B cell (primary cell): Measurements from ENCODE around the gene DNAH6. TPM values are rescaled to one million over a fixed set of nuclear protein-coding genes. Genes with fewer than 3 reads are reported as not detected.

Experiments
- ATAC-seq: fragments of 200-7000 bp; cut with Tn5 transposase; one replicate; pipeline ENCODE4 v1.10.0; 2021; ENCODE audit warnings: low read depth, mild to moderate bottlenecking, moderate number of reproducible peaks, moderate library complexity
- CTCF ChIA-PET: fragments of 350-600 bp; sonication (Branson Sonifier 250); formaldehyde crosslinking; loops from one replicate; lab custom pipeline; 2021; ENCODE audit warnings: antibody characterized with exemption, inconsistent platforms; lab: Charles Lee
- POLR2A ChIA-PET: fragments of 350-600 bp; sonication (Branson Sonifier 250); formaldehyde crosslinking; loops from one replicate; lab custom pipeline; 2021; ENCODE audit warnings: antibody characterized with exemption; lab: Charles Lee
- DNase-seq: peaks from one replicate; pipeline ENCODE4 v3.0.0; 2013
- H2AFZ ChIP-seq: 2 replicates; pipeline ENCODE4 v1.6.1; 2012; ENCODE audit warnings: mild to moderate bottlenecking, low read depth, low read length; ENCODE audit not compliant: insufficient read depth, poor library complexity, severe bottlenecking
- H3K27ac ChIP-seq, 2 donors: 1 replicate in 1 of 2; 2 replicates in 1 of 2; pipeline ENCODE4 v1.5.1; 2012 to 2013; ENCODE audit warnings: low read length in 2 of 2, mild to moderate bottlenecking in 2 of 2, moderate library complexity in 1 of 2
- H3K27me3 ChIP-seq, 4 experiments: fragments of 200-600 bp in 1 of 4; sonication (generic) in 1 of 4; replicated peaks in 1 of 4; 1 replicate in 2 of 4; 2 replicates in 2 of 4; pipeline versions ENCODE4 v1.6.1 to v1.7.0; 2013 to 2016; ENCODE audit warnings: low read length in 3 of 4, mild to moderate bottlenecking in 2 of 4, mixed read lengths in 1 of 4, moderate library complexity in 1 of 4; ENCODE audit not compliant: insufficient read depth in 4 of 4, control insufficient read depth in 3 of 4; ENCODE audit errors: control extremely low read depth in 1 of 4
- H3K36me3 ChIP-seq, 2 experiments: replicated peaks in 1 of 2; 1 replicate in 1 of 2; 2 replicates in 1 of 2; pipeline versions ENCODE4 v1.6.1 to v1.7.1; 2013; ENCODE audit warnings: low read length in 1 of 2; ENCODE audit not compliant: insufficient read depth in 2 of 2, control insufficient read depth in 1 of 2; ENCODE audit errors: control extremely low read depth in 1 of 2, extremely low read depth in 1 of 2
- H3K4me1 ChIP-seq, 2 donors: fragments of 200-600 bp in 1 of 2; sonication (generic) in 1 of 2; 1 replicate in 1 of 2; 2 replicates in 1 of 2; pipeline versions ENCODE4 v1.5.1 to v1.6.1; 2013 to 2017; ENCODE audit warnings: low read length in 2 of 2; ENCODE audit not compliant: control insufficient read depth in 2 of 2, insufficient read depth in 2 of 2
- H3K4me2 ChIP-seq: replicated peaks from 2 replicates; pipeline ENCODE3; 2012; ENCODE audit warnings: mild to moderate bottlenecking, low read depth, low read length; ENCODE audit not compliant: poor library complexity, severe bottlenecking
- H3K4me3 ChIP-seq, 5 experiments: fragments of 200-600 bp in 1 of 5; sonication (generic) in 1 of 5; 1 replicate in 3 of 5; 2 replicates in 2 of 5; pipeline versions ENCODE4 v1.5.1 to v1.7.0; 2011 to 2016; ENCODE audit warnings: low read length in 4 of 5, mild to moderate bottlenecking in 4 of 5, low read depth in 2 of 5, control low read depth in 1 of 5, moderate library complexity in 1 of 5; ENCODE audit not compliant: insufficient read depth in 1 of 5; ENCODE audit errors: control extremely low read depth in 1 of 5, extremely low read depth in 1 of 5
- H3K79me2 ChIP-seq: fragments of 200-600 bp; sonication (generic); one replicate; pipeline ENCODE4 v1.6.0; 2016; ENCODE audit warnings: low read length; ENCODE audit not compliant: control insufficient read depth, insufficient read depth
- H3K9ac ChIP-seq: fragments of 200-600 bp; sonication (generic); 2 replicates; pipeline ENCODE4 v1.6.1; 2017; ENCODE audit warnings: mild to moderate bottlenecking, low read length, moderate library complexity
- H3K9me3 ChIP-seq, 3 donors: one replicate each; pipeline versions ENCODE4 v1.6.1 to v1.7.1; 2013; ENCODE audit warnings: low read length in 2 of 3; ENCODE audit not compliant: control insufficient read depth in 2 of 3, insufficient read depth in 1 of 3; ENCODE audit errors: control extremely low read depth in 1 of 3
- H4K20me1 ChIP-seq: 2 replicates; pipeline ENCODE4 v1.6.0; 2012; ENCODE audit warnings: mild to moderate bottlenecking, low read length; ENCODE audit not compliant: insufficient read depth, control insufficient read depth, poor library complexity, severe bottlenecking
- H3K27ac Mint-ChIP-seq: one replicate; pipeline ENCODE4 v1.8.0; 2021; ENCODE audit warnings: mixed read lengths
- H3K27me3 Mint-ChIP-seq: one replicate; pipeline ENCODE4 v1.8.0; 2021; ENCODE audit warnings: mixed read lengths
- H3K4me1 Mint-ChIP-seq: one replicate; pipeline ENCODE4 v1.8.0; 2021; ENCODE audit warnings: mixed read lengths
- H3K4me3 Mint-ChIP-seq: one replicate; pipeline ENCODE4 v1.8.0; 2021; ENCODE audit warnings: mixed read lengths
- H3K9me3 Mint-ChIP-seq: one replicate; pipeline ENCODE4 v1.8.0; 2022; ENCODE audit warnings: mixed read lengths; ENCODE audit not compliant: insufficient read depth
- EZH2 ChIP-seq: IDR thresholded peaks from 2 replicates; pipeline ENCODE4 v1.6.1; 2012; ENCODE audit warnings: borderline replicate concordance, low read depth, mild to moderate bottlenecking, moderate library complexity, low read length; ENCODE audit not compliant: insufficient read depth, poor library complexity, severe bottlenecking
- WGBS: methylation state at CpG from one replicate; pipeline ENCODE4 v1.1.5; 2013; ENCODE audit warnings: missing lambda C conversion rate; ENCODE audit not compliant: insufficient coverage; 5-methylcytosine and 5-hydroxymethylcytosine counted together
- intact Hi-C: fragments of 100-400 bp; cut with micrococcal nuclease; formaldehyde crosslinking; loops from one replicate; pipeline ENCODE4 v1.10.0; 2022
- polyA plus RNA-seq: library from polyadenylated mRNA; depleted of rRNA; stranded (reverse); fragments of >200 nt; gene quantifications from 2 replicates; pipeline ENCODE4 v1.2.3, GENCODE V29; 2012
- total RNA-seq, 2 donors: library from RNA; stranded (reverse); fragments of 120-200 nt in 1 of 2; gene quantifications; 1 replicate in 1 of 2; 2 replicates in 1 of 2; pipeline versions ENCODE4 v1.2.3 to v1.2.4, GENCODE V29; 2013 to 2022
- TF ChIP-seq, protein P1 (sequence below): fragments of 200-600 bp; IDR thresholded peaks from one replicate; pipeline ENCODE4 v1.8.0; 2022; ENCODE audit warnings: antibody characterized with exemption, mild to moderate bottlenecking

The DNAH6 gene
- total and polyA plus RNA-seq, 2 donors (not counting 1 experiment from before 2014, with no cell fraction given) = 0.01 to 1.9 TPM

DNA sequence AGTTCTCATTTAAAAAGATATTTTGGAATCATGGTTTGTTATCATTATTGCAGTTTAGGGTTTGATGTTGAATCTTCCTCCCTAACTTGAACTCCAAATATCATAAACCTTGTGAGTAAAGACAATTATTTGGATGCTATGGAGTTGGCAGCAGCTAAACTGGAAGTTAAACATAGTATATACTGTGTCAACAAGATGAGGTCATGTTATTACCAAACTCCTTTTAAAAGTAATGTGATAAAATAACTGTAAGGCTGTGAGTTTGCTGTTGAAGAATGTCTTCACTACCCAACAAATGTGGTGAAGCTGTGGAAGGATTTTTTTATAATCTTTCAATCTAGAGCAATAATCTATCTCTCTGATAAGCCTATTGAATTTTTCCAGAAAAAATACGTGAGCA lies 16.0 kb downstream of the DNAH6 start:
- Mint-ChIP-seq H3K27ac (no peak overlapping the region), H3K4me3 (no peak overlapping the region), H3K27me3 (peaks cover 10% of the 10 kb centered on the region), H3K9me3 (no peaks in the 10 kb centered on the region), H3K4me1 (no peaks in the 10 kb centered on the region)
- no peak for DNase-seq
- WGBS = no CpG with 5 or more reads among the region's 1 CpG
- intact Hi-C loops = no loop called here
- no peak overlapping the region for H3K27ac ChIP-seq
- H3K4me2 ChIP-seq = no peak overlapping the region
- H3K27me3 ChIP-seq = peaks cover 0 to 3% (median 0%) of the 10 kb centered on the region in 4 experiments
- TF ChIP-seq, protein P1, sequence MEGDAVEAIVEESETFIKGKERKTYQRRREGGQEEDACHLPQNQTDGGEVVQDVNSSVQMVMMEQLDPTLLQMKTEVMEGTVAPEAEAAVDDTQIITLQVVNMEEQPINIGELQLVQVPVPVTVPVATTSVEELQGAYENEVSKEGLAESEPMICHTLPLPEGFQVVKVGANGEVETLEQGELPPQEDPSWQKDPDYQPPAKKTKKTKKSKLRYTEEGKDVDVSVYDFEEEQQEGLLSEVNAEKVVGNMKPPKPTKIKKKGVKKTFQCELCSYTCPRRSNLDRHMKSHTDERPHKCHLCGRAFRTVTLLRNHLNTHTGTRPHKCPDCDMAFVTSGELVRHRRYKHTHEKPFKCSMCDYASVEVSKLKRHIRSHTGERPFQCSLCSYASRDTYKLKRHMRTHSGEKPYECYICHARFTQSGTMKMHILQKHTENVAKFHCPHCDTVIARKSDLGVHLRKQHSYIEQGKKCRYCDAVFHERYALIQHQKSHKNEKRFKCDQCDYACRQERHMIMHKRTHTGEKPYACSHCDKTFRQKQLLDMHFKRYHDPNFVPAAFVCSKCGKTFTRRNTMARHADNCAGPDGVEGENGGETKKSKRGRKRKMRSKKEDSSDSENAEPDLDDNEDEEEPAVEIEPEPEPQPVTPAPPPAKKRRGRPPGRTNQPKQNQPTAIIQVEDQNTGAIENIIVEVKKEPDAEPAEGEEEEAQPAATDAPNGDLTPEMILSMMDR = no peak
- no peak for TF ChIP-seq EZH2
- ChIA-PET POLR2A (no interaction called here), CTCF (no interaction called here)
- no peaks in the 10 kb centered on the region for H3K36me3 ChIP-seq
- no peak overlapping the region for H2AFZ ChIP-seq
- H3K9me3 ChIP-seq = no peaks in the 10 kb centered on the region
- H4K20me1 ChIP-seq = no peaks in the 10 kb centered on the region
- no peaks in the 10 kb centered on the region for H3K4me1 ChIP-seq
- H3K9ac ChIP-seq = no peak overlapping the region
- no peaks in the 10 kb centered on the region for H3K79me2 ChIP-seq
- no peak for ATAC-seq
- no peak overlapping the region for H3K4me3 ChIP-seq

DNA sequence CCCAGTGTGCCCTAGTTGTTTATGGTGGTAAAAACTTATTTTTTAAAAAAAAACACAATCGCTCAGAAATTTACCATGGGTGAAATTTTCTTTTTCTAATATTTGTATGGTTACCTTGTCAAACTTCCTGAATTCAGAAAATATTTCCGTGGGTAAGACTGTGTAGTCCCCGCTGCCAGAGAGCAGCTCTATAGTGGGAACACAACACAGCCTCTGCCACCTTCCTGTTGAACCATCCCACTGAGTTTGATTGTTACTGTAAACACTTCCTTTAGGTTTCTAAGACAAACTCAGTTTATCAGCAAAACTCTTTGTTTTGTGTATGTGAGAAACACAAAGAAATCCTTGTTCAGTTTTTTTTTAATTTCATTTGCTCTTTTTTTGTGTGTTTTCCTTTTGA lies 17.9 kb downstream of the DNAH6 start:
- H3K4me3 Mint-ChIP-seq = no peak overlapping the region

More for the DNA sequence above, 17.9 kb downstream of the DNAH6 start:
- DNase-seq (no peak), ATAC-seq (no peak)
- Mint-ChIP-seq H3K4me1 (no peaks in the 10 kb centered on the region), H3K27me3 (peaks cover 13% of the 10 kb centered on the region), H3K27ac (no peak overlapping the region), H3K9me3 (no peaks in the 10 kb centered on the region)
- TF ChIP-seq, protein P1 = no peak
- no peak for TF ChIP-seq EZH2
- no peaks in the 10 kb centered on the region for H3K36me3 ChIP-seq
- H3K4me1 ChIP-seq = no peaks in the 10 kb centered on the region
- no peaks in the 10 kb centered on the region for H3K9me3 ChIP-seq
- ChIA-PET CTCF (no interaction called here), POLR2A (no interaction called here)
- no peak overlapping the region for H3K4me3 ChIP-seq
- no peak overlapping the region for H3K27ac ChIP-seq
- no peak overlapping the region for H2AFZ ChIP-seq
- H3K27me3 ChIP-seq = peaks cover 0 to 3% (median 0%) of the 10 kb centered on the region in 4 experiments
- no peaks in the 10 kb centered on the region for H4K20me1 ChIP-seq
- H3K4me2 ChIP-seq = no peak overlapping the region
- no CpG with 5 or more reads among the region's 3 CpGs for WGBS
- H3K9ac ChIP-seq = no peak overlapping the region
- intact Hi-C loops = no loop called here
- H3K79me2 ChIP-seq = no peaks in the 10 kb centered on the region
